ENCODE measurements around the gene ELK4.
"Not testable (repeated sequence)": the region's sequence is repeated elsewhere in the genome, so short reads cannot be mapped to it uniquely, and the experiment has no call there.

Gene ELK4

GRCh38 chr1:205664399-205665017 lies 32.7 kb upstream of the ELK4 start:
- DNase-seq = no peak

GRCh38 chr1:205663286-205663936 lies 31.6 kb upstream of the ELK4 start:
- no peak for DNase-seq

GRCh38 chr1:205662791-205663190 lies 31.0 kb upstream of the ELK4 start:
- no peak for DNase-seq

- DNase-seq = no peak
Measured at GRCh38 chr1:205662135-205662738, 30.4 kb upstream of the ELK4 start.

GRCh38 chr1:205661429-205662134 lies 29.8 kb upstream of the ELK4 start:
- DNase-seq = no peak

- DNase-seq = no peak
Measured at GRCh38 chr1:205660361-205660760, 28.6 kb upstream of the ELK4 start.

- peak; percentile 64 for DNase-seq
Measured at GRCh38 chr1:205658943-205659581, 27.3 kb upstream of the ELK4 start.

GRCh38 chr1:205656236-205656635 lies 24.4 kb upstream of the ELK4 start:
- peak; percentile 59 for DNase-seq

- DNase-seq = no peak
Measured at GRCh38 chr1:205652984-205653383, 21.2 kb upstream of the ELK4 start.

GRCh38 chr1:205650241-205650640 lies 18.4 kb upstream of the ELK4 start:
- DNase-seq = no peak

- DNase-seq = no peak
Measured at GRCh38 chr1:205645519-205645918, 13.7 kb upstream of the ELK4 start.

GRCh38 chr1:205642679-205643307 lies 11.0 kb upstream of the ELK4 start:
- DNase-seq = no peak

- no peak for DNase-seq
Measured at GRCh38 chr1:205639567-205639966, 7.8 kb upstream of the ELK4 start.

GRCh38 chr1:205637854-205638468 lies 6.2 kb upstream of the ELK4 start:
- DNase-seq = no peak

GRCh38 chr1:205636732-205637131 lies 4.9 kb upstream of the ELK4 start:
- DNase-seq = no peak

GRCh38 chr1:205636138-205636530 lies 4.3 kb upstream of the ELK4 start:
- DNase-seq = not testable (repeated sequence)

GRCh38 chr1:205633421-205633976 lies 1.7 kb upstream of the ELK4 start:
- DNase-seq = peak; percentile 52

GRCh38 chr1:205632669-205633169 lies 908 bp upstream of the ELK4 start:
- no peak for DNase-seq

- DNase-seq = peak; percentile 76
Measured at GRCh38 chr1:205631010-205631767, 622 bp downstream of the ELK4 start.

GRCh38 chr1:205630651-205631009 lies 1.2 kb downstream of the ELK4 start:
- DNase-seq = no peak

GRCh38 chr1:205630241-205630640 lies 1.6 kb downstream of the ELK4 start:
- peak; percentile 23 for DNase-seq

All from EL (cell line).